Fibroblast of skin of left biceps (primary cell): ENCODE measurements around the gene KMT2C.
A peak's percentile ranks its signal among the peaks of the same experiment; 100 is the strongest.
"Not testable (repeated sequence)": the region's sequence is repeated elsewhere in the genome, so short reads cannot be mapped to it uniquely, and the experiment has no call there.

ENCODE experiments used
- DNase-seq, 2 experiments: peaks; one replicate each; pipeline ENCODE4 v3.0.0-alpha.2; 2013; ENCODE audit warnings: low read depth in 2 of 2

The KMT2C gene

GRCh38 chr7:152441810-152442209 lies 6.0 kb upstream of the KMT2C start:
- not testable (repeated sequence) for DNase-seq

- DNase-seq = not testable (repeated sequence)
These were observed 5.4 kb upstream of the KMT2C start for GRCh38 chr7:152441168-152441567.

GRCh38 chr7:152438017-152438416 lies 2.2 kb upstream of the KMT2C start:
- not testable (repeated sequence) for DNase-seq

- not testable (repeated sequence) for DNase-seq
These were observed 1.2 kb upstream of the KMT2C start for GRCh38 chr7:152436931-152437575.

- DNase-seq = peak; percentile 84 to 86
These were observed 518 bp upstream of the KMT2C start for GRCh38 chr7:152436111-152436930.

- DNase-seq = not testable (repeated sequence)
These were observed 1.1 kb downstream of the KMT2C start for GRCh38 chr7:152434511-152435383.

- not testable (repeated sequence) for DNase-seq
These were observed 1.9 kb downstream of the KMT2C start for GRCh38 chr7:152433721-152434490.

GRCh38 chr7:152432735-152433134 lies 3.1 kb downstream of the KMT2C start:
- not testable (repeated sequence) for DNase-seq

- no peak for DNase-seq
These were observed 4.9 kb downstream of the KMT2C start for GRCh38 chr7:152430854-152431253.

- not testable (repeated sequence) for DNase-seq
These were observed 5.7 kb downstream of the KMT2C start for GRCh38 chr7:152430118-152430517.

GRCh38 chr7:152424348-152425108 lies 11.3 kb downstream of the KMT2C start:
- DNase-seq = no peak

GRCh38 chr7:152423991-152424347 lies 11.8 kb downstream of the KMT2C start:
- DNase-seq = no peak

- not testable (repeated sequence) for DNase-seq
These were observed 12.6 kb downstream of the KMT2C start for GRCh38 chr7:152423171-152423570.

- not testable (repeated sequence) for DNase-seq
These were observed 14.9 kb downstream of the KMT2C start for GRCh38 chr7:152420950-152421349.

- DNase-seq = no peak
These were observed 16.1 kb downstream of the KMT2C start for GRCh38 chr7:152419473-152420429.

GRCh38 chr7:152414779-152415178 lies 21.0 kb downstream of the KMT2C start:
- no peak for DNase-seq

- DNase-seq = no peak
These were observed 24.4 kb downstream of the KMT2C start for GRCh38 chr7:152411389-152411788.

GRCh38 chr7:152406491-152406890 lies 29.3 kb downstream of the KMT2C start:
- no peak for DNase-seq

- not testable (repeated sequence) for DNase-seq
These were observed 29.8 kb downstream of the KMT2C start for GRCh38 chr7:152406030-152406429.
